Measurements from ENCODE around the gene SMIM44.
"Not testable (repeated sequence)": the region's sequence is repeated elsewhere in the genome, so short reads cannot be mapped to it uniquely, and the experiment has no call there.

- TF ChIP-seq POLR2A (IDR thresholded peaks at IDR 0.05): not testable (repeated sequence)
- TF ChIP-seq, protein P1, sequence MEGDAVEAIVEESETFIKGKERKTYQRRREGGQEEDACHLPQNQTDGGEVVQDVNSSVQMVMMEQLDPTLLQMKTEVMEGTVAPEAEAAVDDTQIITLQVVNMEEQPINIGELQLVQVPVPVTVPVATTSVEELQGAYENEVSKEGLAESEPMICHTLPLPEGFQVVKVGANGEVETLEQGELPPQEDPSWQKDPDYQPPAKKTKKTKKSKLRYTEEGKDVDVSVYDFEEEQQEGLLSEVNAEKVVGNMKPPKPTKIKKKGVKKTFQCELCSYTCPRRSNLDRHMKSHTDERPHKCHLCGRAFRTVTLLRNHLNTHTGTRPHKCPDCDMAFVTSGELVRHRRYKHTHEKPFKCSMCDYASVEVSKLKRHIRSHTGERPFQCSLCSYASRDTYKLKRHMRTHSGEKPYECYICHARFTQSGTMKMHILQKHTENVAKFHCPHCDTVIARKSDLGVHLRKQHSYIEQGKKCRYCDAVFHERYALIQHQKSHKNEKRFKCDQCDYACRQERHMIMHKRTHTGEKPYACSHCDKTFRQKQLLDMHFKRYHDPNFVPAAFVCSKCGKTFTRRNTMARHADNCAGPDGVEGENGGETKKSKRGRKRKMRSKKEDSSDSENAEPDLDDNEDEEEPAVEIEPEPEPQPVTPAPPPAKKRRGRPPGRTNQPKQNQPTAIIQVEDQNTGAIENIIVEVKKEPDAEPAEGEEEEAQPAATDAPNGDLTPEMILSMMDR (IDR thresholded peaks at IDR 0.05): not testable (repeated sequence)
Measured at GRCh38 chr19:3446657-3447056, 36.6 kb downstream of the SMIM44 start.

Measured in Peyer's patch (tissue), 4 donors.